NCI-H69 (cell line): Measurements from ENCODE around the gene FAM174A.
"Not testable (repeated sequence)": the region's sequence is repeated elsewhere in the genome, so short reads cannot be mapped to it uniquely, and the experiment has no call there.

ENCODE experiments used
- DNase-seq: peaks from one replicate; lab custom pipeline; 2025; lab: John Stamatoyannopoulos, UW

FAM174A gene

GRCh38 chr5:100575815-100576214 is 40.6 kb downstream of the FAM174A start:
- DNase-seq: no peak

GRCh38 chr5:100576217-100576751 is 41.1 kb downstream of the FAM174A start:
- DNase-seq: no peak

GRCh38 chr5:100577506-100577905 is 42.3 kb downstream of the FAM174A start:
- DNase-seq: no peak

GRCh38 chr5:100584069-100584468 is 48.9 kb downstream of the FAM174A start:
- DNase-seq: no peak

- no peak for DNase-seq
These were observed 49.7 kb downstream of the FAM174A start for GRCh38 chr5:100584889-100585288.

GRCh38 chr5:100590867-100591266 is 55.7 kb downstream of the FAM174A start:
- DNase-seq: no peak

- no peak for DNase-seq
These were observed 60.1 kb downstream of the FAM174A start for GRCh38 chr5:100595152-100595811.

GRCh38 chr5:100595812-100596173 is 60.6 kb downstream of the FAM174A start:
- DNase-seq: no peak

- DNase-seq: no peak
These were observed 63.3 kb downstream of the FAM174A start for GRCh38 chr5:100598446-100598845.

- no peak for DNase-seq
These were observed 65.3 kb downstream of the FAM174A start for GRCh38 chr5:100600298-100600994.

- DNase-seq: no peak
These were observed 68.0 kb downstream of the FAM174A start for GRCh38 chr5:100603141-100603540.

GRCh38 chr5:100604021-100604420 is 68.8 kb downstream of the FAM174A start:
- not testable (repeated sequence) for DNase-seq

GRCh38 chr5:100609594-100609993 is 74.4 kb downstream of the FAM174A start:
- no peak for DNase-seq

- DNase-seq: no peak
These were observed 79.1 kb downstream of the FAM174A start for GRCh38 chr5:100614308-100614707.

GRCh38 chr5:100615362-100615761 is 80.2 kb downstream of the FAM174A start:
- no peak for DNase-seq

GRCh38 chr5:100616291-100616690 is 81.1 kb downstream of the FAM174A start:
- no peak for DNase-seq

- no peak for DNase-seq
These were observed 81.8 kb downstream of the FAM174A start for GRCh38 chr5:100616981-100617380.

- DNase-seq: no peak
These were observed 88.5 kb downstream of the FAM174A start for GRCh38 chr5:100623719-100624118.

- DNase-seq: no peak
These were observed 99.9 kb downstream of the FAM174A start for GRCh38 chr5:100634937-100635534.
